ENCODE results near the gene TIMP3. TPM values are rescaled to one million over a fixed set of nuclear protein-coding genes. Genes with fewer than 3 reads are reported as not detected.

TIMP3 gene
- total RNA-seq, 1 donor from 2014 or later, result 12.2 TPM

- no peak for DNase-seq (ENCODE audit: low spot score in 2 of 2)
- FAIRE-seq, result no peak
Observed at GRCh38 chr22:32827049-32827602, 25.6 kb downstream of the TIMP3 start.

- no peak for FAIRE-seq
- DNase-seq (ENCODE audit: low spot score in 2 of 2), result no peak
Observed at GRCh38 chr22:32828150-32828549, 26.6 kb downstream of the TIMP3 start.

- FAIRE-seq (no peak), DNase-seq (ENCODE audit: low spot score in 2 of 2) (no peak)
Observed at GRCh38 chr22:32828561-32828960, 27.1 kb downstream of the TIMP3 start.

GRCh38 chr22:32829451-32829851 is 27.9 kb downstream of the TIMP3 start:
- FAIRE-seq, result no peak

GRCh38 chr22:32830473-32830872 is 29.0 kb downstream of the TIMP3 start:
- no peak for DNase-seq (ENCODE audit: low spot score in 2 of 2)

More at GRCh38 chr22:32829451-32829851, 27.9 kb downstream of the TIMP3 start:
- peak in 1 of 2 donors; percentile 38 for DNase-seq (ENCODE audit: low spot score in 2 of 2)

GRCh38 chr22:32830957-32831356 is 29.5 kb downstream of the TIMP3 start:
- no peak for FAIRE-seq

More at GRCh38 chr22:32830473-32830872, 29.0 kb downstream of the TIMP3 start:
- FAIRE-seq, result no peak

GRCh38 chr22:32831584-32831983 is 30.1 kb downstream of the TIMP3 start:
- FAIRE-seq (no peak), DNase-seq (ENCODE audit: low spot score in 2 of 2) (no peak)

More at GRCh38 chr22:32830957-32831356, 29.5 kb downstream of the TIMP3 start:
- no peak for DNase-seq (ENCODE audit: low spot score in 2 of 2)

GRCh38 chr22:32832174-32832573 is 30.7 kb downstream of the TIMP3 start:
- FAIRE-seq, result no peak
- DNase-seq (ENCODE audit: low spot score in 2 of 2), result no peak

- FAIRE-seq, result no peak
- no peak for DNase-seq (ENCODE audit: low spot score in 2 of 2)
Observed at GRCh38 chr22:32836280-32837123, 35.0 kb downstream of the TIMP3 start.

- no peak for DNase-seq (ENCODE audit: low spot score in 2 of 2)
- FAIRE-seq, result no peak
Observed at GRCh38 chr22:32837142-32837541, 35.6 kb downstream of the TIMP3 start.

- DNase-seq (ENCODE audit: low spot score in 2 of 2) (no peak), FAIRE-seq (no peak)
Observed at GRCh38 chr22:32837803-32838202, 36.3 kb downstream of the TIMP3 start.

- no peak for FAIRE-seq
- DNase-seq (ENCODE audit: low spot score in 2 of 2), result peak in 1 of 2 donors; percentile 27
Observed at GRCh38 chr22:32839831-32840584, 38.5 kb downstream of the TIMP3 start.

- FAIRE-seq (no peak), DNase-seq (ENCODE audit: low spot score in 2 of 2) (no peak)
Observed at GRCh38 chr22:32841175-32841574, 39.7 kb downstream of the TIMP3 start.

- DNase-seq (ENCODE audit: low spot score in 2 of 2) (no peak), FAIRE-seq (no peak)
Observed at GRCh38 chr22:32842486-32842885, 41.0 kb downstream of the TIMP3 start.

- FAIRE-seq (no peak), DNase-seq (ENCODE audit: low spot score in 2 of 2) (no peak)
Observed at GRCh38 chr22:32843300-32843699, 41.8 kb downstream of the TIMP3 start.

GRCh38 chr22:32844251-32844650 is 42.7 kb downstream of the TIMP3 start:
- no peak for DNase-seq (ENCODE audit: low spot score in 2 of 2)
- FAIRE-seq, result no peak

- no peak for DNase-seq (ENCODE audit: low spot score in 2 of 2)
- no peak for FAIRE-seq
Observed at GRCh38 chr22:32846780-32847491, 45.4 kb downstream of the TIMP3 start.

GRCh38 chr22:32848226-32848625 is 46.7 kb downstream of the TIMP3 start:
- no peak for FAIRE-seq
- no peak for DNase-seq (ENCODE audit: low spot score in 2 of 2)

- FAIRE-seq, result no peak
- no peak for DNase-seq (ENCODE audit: low spot score in 2 of 2)
Observed at GRCh38 chr22:32849501-32849900, 48.0 kb downstream of the TIMP3 start.

GRCh38 chr22:32850157-32850556 is 48.7 kb downstream of the TIMP3 start:
- DNase-seq (ENCODE audit: low spot score in 2 of 2), result no peak
- FAIRE-seq, result no peak

All from frontal cortex (tissue), 4 donors.